B cell (primary cell): ENCODE measurements around the gene SLC19A1. TPM values are rescaled to one million over a fixed set of nuclear protein-coding genes. Genes with fewer than 3 reads are reported as not detected.

Experiments used
- ATAC-seq: fragments of 200-7000 bp; cut with Tn5 transposase; one replicate; pipeline ENCODE4 v1.10.0; 2021; ENCODE audit warnings: low read depth, mild to moderate bottlenecking, moderate number of reproducible peaks, moderate library complexity
- CTCF ChIA-PET: fragments of 350-600 bp; sonication (Branson Sonifier 250); formaldehyde crosslinking; loops from one replicate; lab custom pipeline; 2021; ENCODE audit warnings: antibody characterized with exemption, inconsistent platforms; lab: Charles Lee
- POLR2A ChIA-PET: fragments of 350-600 bp; sonication (Branson Sonifier 250); formaldehyde crosslinking; loops from one replicate; lab custom pipeline; 2021; ENCODE audit warnings: antibody characterized with exemption; lab: Charles Lee
- DNase-seq: peaks from one replicate; pipeline ENCODE4 v3.0.0; 2013
- H2AFZ ChIP-seq: 2 replicates; pipeline ENCODE4 v1.6.1; 2012; ENCODE audit warnings: mild to moderate bottlenecking, low read depth, low read length; ENCODE audit not compliant: insufficient read depth, poor library complexity, severe bottlenecking
- H3K27ac ChIP-seq, 2 donors: 1 replicate in 1 of 2; 2 replicates in 1 of 2; pipeline ENCODE4 v1.5.1; 2012 to 2013; ENCODE audit warnings: low read length in 2 of 2, mild to moderate bottlenecking in 2 of 2, moderate library complexity in 1 of 2
- H3K27me3 ChIP-seq, 4 experiments: fragments of 200-600 bp in 1 of 4; sonication (generic) in 1 of 4; replicated peaks in 1 of 4; 1 replicate in 2 of 4; 2 replicates in 2 of 4; pipeline versions ENCODE4 v1.6.1 to v1.7.0; 2013 to 2016; ENCODE audit warnings: low read length in 3 of 4, mild to moderate bottlenecking in 2 of 4, mixed read lengths in 1 of 4, moderate library complexity in 1 of 4; ENCODE audit not compliant: insufficient read depth in 4 of 4, control insufficient read depth in 3 of 4; ENCODE audit errors: control extremely low read depth in 1 of 4
- H3K36me3 ChIP-seq, 2 experiments: replicated peaks in 1 of 2; 1 replicate in 1 of 2; 2 replicates in 1 of 2; pipeline versions ENCODE4 v1.6.1 to v1.7.1; 2013; ENCODE audit warnings: low read length in 1 of 2; ENCODE audit not compliant: insufficient read depth in 2 of 2, control insufficient read depth in 1 of 2; ENCODE audit errors: control extremely low read depth in 1 of 2, extremely low read depth in 1 of 2
- H3K4me1 ChIP-seq, 2 donors: fragments of 200-600 bp in 1 of 2; sonication (generic) in 1 of 2; 1 replicate in 1 of 2; 2 replicates in 1 of 2; pipeline versions ENCODE4 v1.5.1 to v1.6.1; 2013 to 2017; ENCODE audit warnings: low read length in 2 of 2; ENCODE audit not compliant: control insufficient read depth in 2 of 2, insufficient read depth in 2 of 2
- H3K4me2 ChIP-seq: replicated peaks from 2 replicates; pipeline ENCODE3; 2012; ENCODE audit warnings: mild to moderate bottlenecking, low read depth, low read length; ENCODE audit not compliant: poor library complexity, severe bottlenecking
- H3K4me3 ChIP-seq, 5 experiments: fragments of 200-600 bp in 1 of 5; sonication (generic) in 1 of 5; 1 replicate in 3 of 5; 2 replicates in 2 of 5; pipeline versions ENCODE4 v1.5.1 to v1.7.0; 2011 to 2016; ENCODE audit warnings: low read length in 4 of 5, mild to moderate bottlenecking in 4 of 5, low read depth in 2 of 5, control low read depth in 1 of 5, moderate library complexity in 1 of 5; ENCODE audit not compliant: insufficient read depth in 1 of 5; ENCODE audit errors: control extremely low read depth in 1 of 5, extremely low read depth in 1 of 5
- H3K79me2 ChIP-seq: fragments of 200-600 bp; sonication (generic); one replicate; pipeline ENCODE4 v1.6.0; 2016; ENCODE audit warnings: low read length; ENCODE audit not compliant: control insufficient read depth, insufficient read depth
- H3K9ac ChIP-seq: fragments of 200-600 bp; sonication (generic); 2 replicates; pipeline ENCODE4 v1.6.1; 2017; ENCODE audit warnings: mild to moderate bottlenecking, low read length, moderate library complexity
- H3K9me3 ChIP-seq, 3 donors: one replicate each; pipeline versions ENCODE4 v1.6.1 to v1.7.1; 2013; ENCODE audit warnings: low read length in 2 of 3; ENCODE audit not compliant: control insufficient read depth in 2 of 3, insufficient read depth in 1 of 3; ENCODE audit errors: control extremely low read depth in 1 of 3
- H4K20me1 ChIP-seq: 2 replicates; pipeline ENCODE4 v1.6.0; 2012; ENCODE audit warnings: mild to moderate bottlenecking, low read length; ENCODE audit not compliant: insufficient read depth, control insufficient read depth, poor library complexity, severe bottlenecking
- H3K27ac Mint-ChIP-seq: one replicate; pipeline ENCODE4 v1.8.0; 2021; ENCODE audit warnings: mixed read lengths
- H3K27me3 Mint-ChIP-seq: one replicate; pipeline ENCODE4 v1.8.0; 2021; ENCODE audit warnings: mixed read lengths
- H3K4me1 Mint-ChIP-seq: one replicate; pipeline ENCODE4 v1.8.0; 2021; ENCODE audit warnings: mixed read lengths
- H3K4me3 Mint-ChIP-seq: one replicate; pipeline ENCODE4 v1.8.0; 2021; ENCODE audit warnings: mixed read lengths
- H3K9me3 Mint-ChIP-seq: one replicate; pipeline ENCODE4 v1.8.0; 2022; ENCODE audit warnings: mixed read lengths; ENCODE audit not compliant: insufficient read depth
- CTCF ChIP-seq: fragments of 200-600 bp; IDR thresholded peaks from one replicate; pipeline ENCODE4 v1.8.0; 2022; ENCODE audit warnings: antibody characterized with exemption, mild to moderate bottlenecking
- EZH2 ChIP-seq: IDR thresholded peaks from 2 replicates; pipeline ENCODE4 v1.6.1; 2012; ENCODE audit warnings: borderline replicate concordance, low read depth, mild to moderate bottlenecking, moderate library complexity, low read length; ENCODE audit not compliant: insufficient read depth, poor library complexity, severe bottlenecking
- WGBS: methylation state at CpG from one replicate; pipeline ENCODE4 v1.1.5; 2013; ENCODE audit warnings: missing lambda C conversion rate; ENCODE audit not compliant: insufficient coverage; 5-methylcytosine and 5-hydroxymethylcytosine counted together
- intact Hi-C: fragments of 100-400 bp; cut with micrococcal nuclease; formaldehyde crosslinking; loops from one replicate; pipeline ENCODE4 v1.10.0; 2022
- polyA plus RNA-seq: library from polyadenylated mRNA; depleted of rRNA; stranded (reverse); fragments of >200 nt; gene quantifications from 2 replicates; pipeline ENCODE4 v1.2.3, GENCODE V29; 2012
- total RNA-seq, 2 donors: library from RNA; stranded (reverse); fragments of 120-200 nt in 1 of 2; gene quantifications; 1 replicate in 1 of 2; 2 replicates in 1 of 2; pipeline versions ENCODE4 v1.2.3 to v1.2.4, GENCODE V29; 2013 to 2022

The SLC19A1 gene
- total and polyA plus RNA-seq, 2 donors (not counting 1 experiment from before 2014, with no cell fraction given): 8.7 to 10.1 TPM

- no peaks in the 10 kb centered on the region for H4K20me1 ChIP-seq
- intact Hi-C loops: no loop called here
- peaks cover 0 to 3% (median 0%) of the 10 kb centered on the region in 4 experiments for H3K27me3 ChIP-seq
- ATAC-seq (no peak), DNase-seq (no peak)
- no peak overlapping the region for H3K27ac ChIP-seq
- H3K4me1 Mint-ChIP-seq: no peaks in the 10 kb centered on the region
- H3K9me3 Mint-ChIP-seq: no peaks in the 10 kb centered on the region
- H3K27ac Mint-ChIP-seq: no peak overlapping the region
- no peak overlapping the region for H3K4me2 ChIP-seq
- no peak overlapping the region for H3K4me3 ChIP-seq
- H3K9me3 ChIP-seq: no peaks in the 10 kb centered on the region
- no peak for TF ChIP-seq CTCF
- TF ChIP-seq EZH2: no peak
- CTCF ChIA-PET: no interaction called here
- no peak overlapping the region for H3K9ac ChIP-seq
- no peaks in the 10 kb centered on the region for H3K79me2 ChIP-seq
- H3K4me1 ChIP-seq: no peaks in the 10 kb centered on the region
- POLR2A ChIA-PET: no interaction called here
- H2AFZ ChIP-seq: no peak overlapping the region
- no peaks in the 10 kb centered on the region for H3K27me3 Mint-ChIP-seq
- H3K36me3 ChIP-seq: no peaks in the 10 kb centered on the region
- 93% methylated on average over 17 of the region's 21 CpGs for WGBS
- H3K4me3 Mint-ChIP-seq: no peak overlapping the region
These were observed 48.7 kb downstream of the SLC19A1 start for GRCh38 chr21:45493401-45494001.

- H4K20me1 ChIP-seq: no peaks in the 10 kb centered on the region
These were observed 49.5 kb downstream of the SLC19A1 start for GRCh38 chr21:45492765-45493164.

More at GRCh38 chr21:45492765-45493164, 49.5 kb downstream of the SLC19A1 start:
- Mint-ChIP-seq H3K4me1 (no peaks in the 10 kb centered on the region), H3K4me3 (no peak overlapping the region), H3K27me3 (no peaks in the 10 kb centered on the region), H3K27ac (no peak overlapping the region), H3K9me3 (no peaks in the 10 kb centered on the region)
- ChIA-PET POLR2A (no interaction called here), CTCF (no interaction called here)
- ATAC-seq: no peak
- Histone ChIP-seq H3K4me1 (no peaks in the 10 kb centered on the region), H3K9me3 (no peaks in the 10 kb centered on the region), H2AFZ (no peak overlapping the region), H3K36me3 (no peaks in the 10 kb centered on the region), H3K4me2 (no peak overlapping the region), H3K4me3 (no peak overlapping the region), H3K79me2 (no peaks in the 10 kb centered on the region), H3K9ac (no peak overlapping the region), H3K27me3 (peaks cover 0 to 3% (median 0%) of the 10 kb centered on the region in 4 experiments), H3K27ac (no peak overlapping the region)
- DNase-seq: no peak
- TF ChIP-seq CTCF (no peak), EZH2 (no peak)
- 94% methylated on average over 20 of the region's 20 CpGs for WGBS
- intact Hi-C loops: no loop called here
